Activated naive CD8-positive, alpha-beta T cell treated with anti-CD3 and anti-CD28 coated beads, Interleukin-2, amount 10 ng/mL, durations not matched to agents 7 days and 5 days (primary cell): ENCODE results near the gene PRR14L. TPM values are rescaled to one million over a fixed set of nuclear protein-coding genes. Genes with fewer than 3 reads are reported as not detected.
"Not testable (repeated sequence)": the region's sequence is repeated elsewhere in the genome, so short reads cannot be mapped to it uniquely, and the experiment has no call there.

Source experiments
- ATAC-seq: fragments of 150-1000 bp; cut with Tn5 transposase; one replicate; pipeline ENCODE4 v1.10.0; 2021; ENCODE audit warnings: low read depth, moderate library complexity
- POLR2A ChIA-PET: fragments of 350-600 bp; sonication (Branson Sonifier 250); formaldehyde crosslinking; loops from one replicate; lab custom pipeline; 2021; ENCODE audit warnings: antibody characterized with exemption; lab: Charles Lee
- DNase-seq: peaks from one replicate; pipeline ENCODE4 v3.0.0; 2021
- H3K27ac Mint-ChIP-seq: one replicate; pipeline ENCODE4 v1.8.0; 2022; ENCODE audit warnings: mild to moderate bottlenecking, mixed read lengths
- H3K27me3 Mint-ChIP-seq: one replicate; pipeline ENCODE4 v1.8.0; 2022; ENCODE audit warnings: mild to moderate bottlenecking, moderate library complexity, mixed read lengths
- H3K36me3 Mint-ChIP-seq: one replicate; pipeline ENCODE4 v1.8.0; 2021; ENCODE audit warnings: mild to moderate bottlenecking, mixed read lengths
- H3K4me1 Mint-ChIP-seq: one replicate; pipeline ENCODE4 v1.8.0; 2021; ENCODE audit warnings: mixed read lengths
- H3K4me3 Mint-ChIP-seq: one replicate; pipeline ENCODE4 v1.8.0; 2022; ENCODE audit warnings: mild to moderate bottlenecking, moderate library complexity, mixed read lengths
- H3K9me3 Mint-ChIP-seq: one replicate; pipeline ENCODE4 v1.8.0; 2021; ENCODE audit warnings: mixed read lengths
- total RNA-seq, 2 experiments: library from RNA; stranded (reverse); gene quantifications; one replicate each; pipeline ENCODE4 v1.2.3, GENCODE V29; 2021

Gene PRR14L
- total RNA-seq, 2 experiments from 2014 or later = 62.4 to 63.6 TPM

GRCh38 chr22:31661851-31662667, 87.9 kb downstream of the PRR14L start, which contains the start of gene PISD:
Gene PISD (minus strand): TSS chr22:31662215. CDS start chr22:31662208, 7 bp downstream.
- no peaks in the 10 kb centered on the region for H3K36me3 Mint-ChIP-seq
- POLR2A ChIA-PET = interaction anchor here (0.6 to 2.5 kb wide), 9 partner anchors 15 to 308 kb away, joined by 3 to 22 read pairs (median 5); partner anchors contain the start of gene DEPDC5
- peak; percentile 98 for DNase-seq
- peak within 1 kb of the TSS; percentile 100 for H3K4me3 Mint-ChIP-seq
- H3K4me1 Mint-ChIP-seq = peaks cover 29% of the 10 kb centered on the region
- H3K9me3 Mint-ChIP-seq = no peaks in the 10 kb centered on the region
- peak; percentile 88 for ATAC-seq
- peak within 1 kb of the TSS; percentile 96 for H3K27ac Mint-ChIP-seq
- no peaks in the 10 kb centered on the region for H3K27me3 Mint-ChIP-seq

GRCh38 chr22:31660860-31661341, 89.0 kb downstream of the PRR14L start:
- H3K27ac Mint-ChIP-seq = peak overlapping the region; percentile 96
- POLR2A ChIA-PET = interaction anchor here (1.2 to 2.5 kb wide), 4 partner anchors 16 to 290 kb away, joined by 3 to 22 read pairs (median 6); no protein-coding TSS in a partner anchor
- not testable (repeated sequence) for H3K27me3 Mint-ChIP-seq, DNase-seq, ATAC-seq, H3K36me3 Mint-ChIP-seq, H3K9me3 Mint-ChIP-seq
- H3K4me1 Mint-ChIP-seq = peaks cover 29% of the 10 kb centered on the region
- H3K4me3 Mint-ChIP-seq = peak overlapping the region; percentile 100

GRCh38 chr22:31659246-31659645, 90.7 kb downstream of the PRR14L start:
- peaks cover 2% of the 10 kb centered on the region for H3K36me3 Mint-ChIP-seq
- peaks cover 26% of the 10 kb centered on the region for H3K4me1 Mint-ChIP-seq
- ATAC-seq (no peak), DNase-seq (no peak)
- H3K4me3 Mint-ChIP-seq = no peak overlapping the region
- no peak overlapping the region for H3K27ac Mint-ChIP-seq
- no peaks in the 10 kb centered on the region for H3K27me3 Mint-ChIP-seq
- no peaks in the 10 kb centered on the region for H3K9me3 Mint-ChIP-seq
- POLR2A ChIA-PET = interaction anchor here (0.7 kb wide), 1 partner anchor 290 kb away, joined by 3 read pairs; no protein-coding TSS in a partner anchor

- DNase-seq (no peak), ATAC-seq (no peak)
- Mint-ChIP-seq H3K9me3 (no peaks in the 10 kb centered on the region), H3K27me3 (no peaks in the 10 kb centered on the region), H3K4me3 (no peak overlapping the region), H3K36me3 (peaks cover 5% of the 10 kb centered on the region), H3K4me1 (peaks cover 14% of the 10 kb centered on the region), H3K27ac (no peak overlapping the region)
- POLR2A ChIA-PET = interaction anchor here (1.6 kb wide), 1 partner anchor 12 kb away, joined by 3 read pairs; no protein-coding TSS in a partner anchor
Measured at GRCh38 chr22:31654408-31654807, 95.5 kb downstream of the PRR14L start.

- DNase-seq (no peak), ATAC-seq (no peak)
- Mint-ChIP-seq H3K27ac (no peak overlapping the region), H3K4me3 (no peak overlapping the region), H3K9me3 (no peaks in the 10 kb centered on the region), H3K27me3 (no peaks in the 10 kb centered on the region), H3K4me1 (peaks cover 10% of the 10 kb centered on the region), H3K36me3 (peaks cover 8% of the 10 kb centered on the region)
- POLR2A ChIA-PET = interaction anchor here (1.6 kb wide), 1 partner anchor 12 kb away, joined by 3 read pairs; no protein-coding TSS in a partner anchor
Measured at GRCh38 chr22:31653944-31654343, 96.0 kb downstream of the PRR14L start.

- no peaks in the 10 kb centered on the region for H3K9me3 Mint-ChIP-seq
- peaks cover 10% of the 10 kb centered on the region for H3K36me3 Mint-ChIP-seq
- no peaks in the 10 kb centered on the region for H3K27me3 Mint-ChIP-seq
- DNase-seq (no peak), ATAC-seq (no peak)
- POLR2A ChIA-PET = no interaction called here
- H3K4me1 Mint-ChIP-seq = peaks cover 9% of the 10 kb centered on the region
- no peak overlapping the region for H3K4me3 Mint-ChIP-seq
- no peak overlapping the region for H3K27ac Mint-ChIP-seq
Measured at GRCh38 chr22:31652911-31653684, 96.8 kb downstream of the PRR14L start.

GRCh38 chr22:31652088-31652487, 97.8 kb downstream of the PRR14L start:
- no peak for ATAC-seq
- POLR2A ChIA-PET = no interaction called here
- no peak for DNase-seq
- peaks cover 10% of the 10 kb centered on the region for H3K36me3 Mint-ChIP-seq
- H3K4me3 Mint-ChIP-seq = no peak overlapping the region
- H3K4me1 Mint-ChIP-seq = peaks cover 9% of the 10 kb centered on the region
- no peaks in the 10 kb centered on the region for H3K9me3 Mint-ChIP-seq
- H3K27ac Mint-ChIP-seq = no peak overlapping the region
- H3K27me3 Mint-ChIP-seq = no peaks in the 10 kb centered on the region

GRCh38 chr22:31651664-31652063, 98.3 kb downstream of the PRR14L start:
- H3K27ac Mint-ChIP-seq = no peak overlapping the region
- no peak for DNase-seq
- H3K4me3 Mint-ChIP-seq = no peak overlapping the region
- peaks cover 9% of the 10 kb centered on the region for H3K4me1 Mint-ChIP-seq
- ATAC-seq = no peak
- H3K36me3 Mint-ChIP-seq = peaks cover 9% of the 10 kb centered on the region
- H3K27me3 Mint-ChIP-seq = no peaks in the 10 kb centered on the region
- no peaks in the 10 kb centered on the region for H3K9me3 Mint-ChIP-seq
- POLR2A ChIA-PET = no interaction called here

- no peak overlapping the region for H3K4me3 Mint-ChIP-seq
- peaks cover 8% of the 10 kb centered on the region for H3K36me3 Mint-ChIP-seq
- POLR2A ChIA-PET = interaction anchor here (0.7 kb wide), 1 partner anchor 205 kb away, joined by 3 read pairs; no protein-coding TSS in a partner anchor
- ATAC-seq (no peak), DNase-seq (no peak)
- H3K4me1 Mint-ChIP-seq = peaks cover 9% of the 10 kb centered on the region
- H3K27me3 Mint-ChIP-seq = no peaks in the 10 kb centered on the region
- no peak overlapping the region for H3K27ac Mint-ChIP-seq
- no peaks in the 10 kb centered on the region for H3K9me3 Mint-ChIP-seq
Measured at GRCh38 chr22:31650391-31650790, 99.5 kb downstream of the PRR14L start.

- ATAC-seq (no peak), DNase-seq (no peak)
- Mint-ChIP-seq H3K4me1 (no peaks in the 10 kb centered on the region), H3K27me3 (no peaks in the 10 kb centered on the region), H3K27ac (no peak overlapping the region), H3K4me3 (no peak overlapping the region), H3K36me3 (peaks cover 13% of the 10 kb centered on the region), H3K9me3 (no peaks in the 10 kb centered on the region)
- POLR2A ChIA-PET = no interaction called here
Measured at GRCh38 chr22:31647523-31648320, 102.2 kb downstream of the PRR14L start.

GRCh38 chr22:31647066-31647465, 102.9 kb downstream of the PRR14L start:
- POLR2A ChIA-PET = no interaction called here
- H3K27ac Mint-ChIP-seq = no peak overlapping the region
- no peak for ATAC-seq
- no peak for DNase-seq
- peaks cover 13% of the 10 kb centered on the region for H3K36me3 Mint-ChIP-seq
- H3K9me3 Mint-ChIP-seq = no peaks in the 10 kb centered on the region
- no peak overlapping the region for H3K4me3 Mint-ChIP-seq
- no peaks in the 10 kb centered on the region for H3K4me1 Mint-ChIP-seq
- H3K27me3 Mint-ChIP-seq = no peaks in the 10 kb centered on the region

GRCh38 chr22:31646186-31647019, 103.5 kb downstream of the PRR14L start:
- no peak overlapping the region for H3K4me3 Mint-ChIP-seq
- no peak for DNase-seq

More at GRCh38 chr22:31646186-31647019, 103.5 kb downstream of the PRR14L start:
- no peak overlapping the region for H3K27ac Mint-ChIP-seq
- H3K9me3 Mint-ChIP-seq = no peaks in the 10 kb centered on the region
- no peaks in the 10 kb centered on the region for H3K27me3 Mint-ChIP-seq
- no peaks in the 10 kb centered on the region for H3K4me1 Mint-ChIP-seq
- POLR2A ChIA-PET = no interaction called here
- H3K36me3 Mint-ChIP-seq = peaks cover 13% of the 10 kb centered on the region
- no peak for ATAC-seq
